ENCODE data around the gene ODF2L.
A peak's percentile ranks its signal among the peaks of the same experiment; 100 is the strongest.

Gene ODF2L

GRCh38 chr1:86387916-86388627 lies 8.1 kb downstream of the ODF2L start:
- DNase-seq (ENCODE audit: low read depth, low spot score) = no peak
- no peaks in the 10 kb centered on the region for H3K4me1 ChIP-seq (ENCODE audit: control insufficient read depth, insufficient read depth, low read length)
- no CpG with 5 or more reads among the region's 3 CpGs for WGBS (ENCODE audit: insufficient coverage, insufficient read length)

GRCh38 chr1:86382878-86383277 lies 13.2 kb downstream of the ODF2L start:
- Histone ChIP-seq H3K9me3 (ENCODE audit: control insufficient read depth, insufficient read depth, low read length) (no peaks in the 10 kb centered on the region), H3K36me3 (ENCODE audit: control insufficient read depth, insufficient read depth, low read length) (no peaks in the 10 kb centered on the region), H3K4me3 (ENCODE audit: low read length) (no peak overlapping the region), H3K27me3 (ENCODE audit: control insufficient read depth, insufficient read depth, low read length) (no peaks in the 10 kb centered on the region), H3K27ac (ENCODE audit: low read length) (no peak overlapping the region), H3K4me1 (ENCODE audit: control insufficient read depth, insufficient read depth, low read length) (no peaks in the 10 kb centered on the region)
- no CpG with 5 or more reads among the region's 1 CpG for WGBS (ENCODE audit: insufficient coverage, insufficient read length)
- no peak for DNase-seq (ENCODE audit: low read depth, low spot score)

More at GRCh38 chr1:86387916-86388627, 8.1 kb downstream of the ODF2L start:
- H3K4me3 ChIP-seq (ENCODE audit: low read length) = no peak overlapping the region
- no peak overlapping the region for H3K27ac ChIP-seq (ENCODE audit: low read length)
- no peaks in the 10 kb centered on the region for H3K9me3 ChIP-seq (ENCODE audit: control insufficient read depth, insufficient read depth, low read length)
- H3K36me3 ChIP-seq (ENCODE audit: control insufficient read depth, insufficient read depth, low read length) = no peaks in the 10 kb centered on the region
- H3K27me3 ChIP-seq (ENCODE audit: control insufficient read depth, insufficient read depth, low read length) = no peaks in the 10 kb centered on the region

- no peak for DNase-seq (ENCODE audit: low read depth, low spot score)
- Histone ChIP-seq H3K27me3 (ENCODE audit: control insufficient read depth, insufficient read depth, low read length) (no peaks in the 10 kb centered on the region), H3K36me3 (ENCODE audit: control insufficient read depth, insufficient read depth, low read length) (no peaks in the 10 kb centered on the region), H3K4me1 (ENCODE audit: control insufficient read depth, insufficient read depth, low read length) (no peaks in the 10 kb centered on the region), H3K4me3 (ENCODE audit: low read length) (no peak overlapping the region), H3K9me3 (ENCODE audit: control insufficient read depth, insufficient read depth, low read length) (no peaks in the 10 kb centered on the region), H3K27ac (ENCODE audit: low read length) (no peak overlapping the region)
- no CpG with 5 or more reads among the region's 4 CpGs for WGBS (ENCODE audit: insufficient coverage, insufficient read length)
These were observed 14.9 kb downstream of the ODF2L start for GRCh38 chr1:86381223-86381622.

- Histone ChIP-seq H3K27me3 (ENCODE audit: control insufficient read depth, insufficient read depth, low read length) (no peaks in the 10 kb centered on the region), H3K4me3 (ENCODE audit: low read length) (no peak overlapping the region), H3K36me3 (ENCODE audit: control insufficient read depth, insufficient read depth, low read length) (no peaks in the 10 kb centered on the region), H3K27ac (ENCODE audit: low read length) (no peak overlapping the region), H3K4me1 (ENCODE audit: control insufficient read depth, insufficient read depth, low read length) (no peaks in the 10 kb centered on the region), H3K9me3 (ENCODE audit: control insufficient read depth, insufficient read depth, low read length) (no peaks in the 10 kb centered on the region)
- peak; percentile 16 for DNase-seq (ENCODE audit: low read depth, low spot score)
- WGBS (ENCODE audit: insufficient coverage, insufficient read length) = no CpG with 5 or more reads among the region's 4 CpGs
These were observed 15.8 kb downstream of the ODF2L start for GRCh38 chr1:86380257-86380861.

- no peak for DNase-seq (ENCODE audit: low read depth, low spot score)
- Histone ChIP-seq H3K36me3 (ENCODE audit: control insufficient read depth, insufficient read depth, low read length) (no peaks in the 10 kb centered on the region), H3K27ac (ENCODE audit: low read length) (no peak overlapping the region), H3K4me1 (ENCODE audit: control insufficient read depth, insufficient read depth, low read length) (no peaks in the 10 kb centered on the region), H3K27me3 (ENCODE audit: control insufficient read depth, insufficient read depth, low read length) (no peaks in the 10 kb centered on the region), H3K4me3 (ENCODE audit: low read length) (no peak overlapping the region), H3K9me3 (ENCODE audit: control insufficient read depth, insufficient read depth, low read length) (no peaks in the 10 kb centered on the region)
- WGBS (ENCODE audit: insufficient coverage, insufficient read length) = no CpG with 5 or more reads among the region's 1 CpG
These were observed 17.3 kb downstream of the ODF2L start for GRCh38 chr1:86378813-86379212.

- H3K4me1 ChIP-seq (ENCODE audit: control insufficient read depth, insufficient read depth, low read length) = no peaks in the 10 kb centered on the region
- H3K27me3 ChIP-seq (ENCODE audit: control insufficient read depth, insufficient read depth, low read length) = no peaks in the 10 kb centered on the region
- DNase-seq (ENCODE audit: low read depth, low spot score) = no peak
- WGBS (ENCODE audit: insufficient coverage, insufficient read length) = no CpG with 5 or more reads among the region's 1 CpG
- no peaks in the 10 kb centered on the region for H3K9me3 ChIP-seq (ENCODE audit: control insufficient read depth, insufficient read depth, low read length)
- no peak overlapping the region for H3K27ac ChIP-seq (ENCODE audit: low read length)
- H3K4me3 ChIP-seq (ENCODE audit: low read length) = no peak overlapping the region
- H3K36me3 ChIP-seq (ENCODE audit: control insufficient read depth, insufficient read depth, low read length) = no peaks in the 10 kb centered on the region
These were observed 18.8 kb downstream of the ODF2L start for GRCh38 chr1:86377341-86377740.

- H3K4me1 ChIP-seq (ENCODE audit: control insufficient read depth, insufficient read depth, low read length) = no peaks in the 10 kb centered on the region
- DNase-seq (ENCODE audit: low read depth, low spot score) = no peak
- no peaks in the 10 kb centered on the region for H3K36me3 ChIP-seq (ENCODE audit: control insufficient read depth, insufficient read depth, low read length)
- no peaks in the 10 kb centered on the region for H3K27me3 ChIP-seq (ENCODE audit: control insufficient read depth, insufficient read depth, low read length)
- WGBS (ENCODE audit: insufficient coverage, insufficient read length) = no CpG with 5 or more reads among the region's 1 CpG
- no peaks in the 10 kb centered on the region for H3K9me3 ChIP-seq (ENCODE audit: control insufficient read depth, insufficient read depth, low read length)
- H3K27ac ChIP-seq (ENCODE audit: low read length) = no peak overlapping the region
- no peak overlapping the region for H3K4me3 ChIP-seq (ENCODE audit: low read length)
These were observed 20.4 kb downstream of the ODF2L start for GRCh38 chr1:86375688-86376087.

- Histone ChIP-seq H3K4me3 (ENCODE audit: low read length) (no peak overlapping the region), H3K9me3 (ENCODE audit: control insufficient read depth, insufficient read depth, low read length) (no peaks in the 10 kb centered on the region), H3K36me3 (ENCODE audit: control insufficient read depth, insufficient read depth, low read length) (no peaks in the 10 kb centered on the region), H3K27me3 (ENCODE audit: control insufficient read depth, insufficient read depth, low read length) (no peaks in the 10 kb centered on the region), H3K27ac (ENCODE audit: low read length) (no peak overlapping the region), H3K4me1 (ENCODE audit: control insufficient read depth, insufficient read depth, low read length) (no peaks in the 10 kb centered on the region)
- no peak for DNase-seq (ENCODE audit: low read depth, low spot score)
These were observed 25.5 kb downstream of the ODF2L start for GRCh38 chr1:86370601-86371022.

- no peaks in the 10 kb centered on the region for H3K36me3 ChIP-seq (ENCODE audit: control insufficient read depth, insufficient read depth, low read length)
- H3K27me3 ChIP-seq (ENCODE audit: control insufficient read depth, insufficient read depth, low read length) = no peaks in the 10 kb centered on the region
- no peak overlapping the region for H3K27ac ChIP-seq (ENCODE audit: low read length)
- no peaks in the 10 kb centered on the region for H3K9me3 ChIP-seq (ENCODE audit: control insufficient read depth, insufficient read depth, low read length)
- DNase-seq (ENCODE audit: low read depth, low spot score) = no peak
- WGBS (ENCODE audit: insufficient coverage, insufficient read length) = no CpG with 5 or more reads among the region's 6 CpGs
- no peak overlapping the region for H3K4me3 ChIP-seq (ENCODE audit: low read length)
- H3K4me1 ChIP-seq (ENCODE audit: control insufficient read depth, insufficient read depth, low read length) = no peaks in the 10 kb centered on the region
These were observed 30.2 kb downstream of the ODF2L start for GRCh38 chr1:86365896-86366295.

- Histone ChIP-seq H3K4me1 (ENCODE audit: control insufficient read depth, insufficient read depth, low read length) (no peaks in the 10 kb centered on the region), H3K27me3 (ENCODE audit: control insufficient read depth, insufficient read depth, low read length) (no peaks in the 10 kb centered on the region), H3K4me3 (ENCODE audit: low read length) (no peak overlapping the region), H3K36me3 (ENCODE audit: control insufficient read depth, insufficient read depth, low read length) (no peaks in the 10 kb centered on the region), H3K9me3 (ENCODE audit: control insufficient read depth, insufficient read depth, low read length) (no peaks in the 10 kb centered on the region), H3K27ac (ENCODE audit: low read length) (no peak overlapping the region)
- no peak for DNase-seq (ENCODE audit: low read depth, low spot score)
- no CpG with 5 or more reads among the region's 4 CpGs for WGBS (ENCODE audit: insufficient coverage, insufficient read length)
These were observed 33.3 kb downstream of the ODF2L start for GRCh38 chr1:86362807-86363206.

- H3K9me3 ChIP-seq (ENCODE audit: control insufficient read depth, insufficient read depth, low read length) = no peaks in the 10 kb centered on the region
- H3K27me3 ChIP-seq (ENCODE audit: control insufficient read depth, insufficient read depth, low read length) = no peaks in the 10 kb centered on the region
- no peaks in the 10 kb centered on the region for H3K36me3 ChIP-seq (ENCODE audit: control insufficient read depth, insufficient read depth, low read length)
- no peak overlapping the region for H3K4me3 ChIP-seq (ENCODE audit: low read length)
- no CpG with 5 or more reads among the region's 5 CpGs for WGBS (ENCODE audit: insufficient coverage, insufficient read length)
- no peak overlapping the region for H3K27ac ChIP-seq (ENCODE audit: low read length)
- H3K4me1 ChIP-seq (ENCODE audit: control insufficient read depth, insufficient read depth, low read length) = no peaks in the 10 kb centered on the region
- DNase-seq (ENCODE audit: low read depth, low spot score) = no peak
These were observed 38.3 kb downstream of the ODF2L start for GRCh38 chr1:86357796-86358195.

Data from iPS DF 6.9 (cell line).